ENCODE measurements around the gene PCMTD2.

Gene PCMTD2

DNA sequence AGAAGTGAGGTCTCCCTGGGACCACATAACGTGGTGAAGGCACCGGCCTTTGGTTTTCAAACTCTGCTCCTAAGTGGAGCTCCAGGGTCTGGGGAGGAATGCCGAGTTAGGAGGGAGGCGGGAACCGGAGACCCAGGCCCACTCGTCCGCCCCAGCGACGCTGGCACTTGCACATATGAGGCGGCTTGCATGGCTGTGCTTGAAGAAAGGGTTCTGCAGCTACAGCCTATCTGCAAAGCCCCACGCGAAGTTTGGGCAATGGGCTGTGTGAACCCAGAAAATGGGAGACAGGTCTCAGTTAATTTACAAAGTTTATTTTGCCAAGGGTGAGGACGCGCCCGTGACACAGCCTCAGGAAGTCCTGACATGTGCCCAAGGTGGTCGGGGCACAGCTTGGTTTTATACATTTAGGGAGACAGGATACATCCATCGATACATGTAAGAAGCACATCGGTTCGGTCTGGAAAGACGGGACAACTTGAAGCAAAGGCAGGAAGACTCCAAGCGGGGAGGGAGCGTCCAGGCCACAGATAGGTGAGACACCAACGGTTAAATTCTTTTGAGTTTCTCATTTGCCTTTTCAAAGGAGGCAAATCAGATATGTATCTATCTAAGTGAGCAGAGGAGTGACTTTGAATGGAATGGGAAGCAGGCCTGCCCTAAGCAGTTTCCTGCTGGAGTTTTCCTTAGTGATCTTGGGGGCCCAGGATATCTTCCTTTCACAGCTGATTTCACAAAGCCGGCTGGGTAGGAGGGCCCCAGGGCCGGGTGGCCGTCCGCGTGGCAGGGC, 782 bp upstream of the PCMTD2 start:
- TF ChIP-seq, protein P1, sequence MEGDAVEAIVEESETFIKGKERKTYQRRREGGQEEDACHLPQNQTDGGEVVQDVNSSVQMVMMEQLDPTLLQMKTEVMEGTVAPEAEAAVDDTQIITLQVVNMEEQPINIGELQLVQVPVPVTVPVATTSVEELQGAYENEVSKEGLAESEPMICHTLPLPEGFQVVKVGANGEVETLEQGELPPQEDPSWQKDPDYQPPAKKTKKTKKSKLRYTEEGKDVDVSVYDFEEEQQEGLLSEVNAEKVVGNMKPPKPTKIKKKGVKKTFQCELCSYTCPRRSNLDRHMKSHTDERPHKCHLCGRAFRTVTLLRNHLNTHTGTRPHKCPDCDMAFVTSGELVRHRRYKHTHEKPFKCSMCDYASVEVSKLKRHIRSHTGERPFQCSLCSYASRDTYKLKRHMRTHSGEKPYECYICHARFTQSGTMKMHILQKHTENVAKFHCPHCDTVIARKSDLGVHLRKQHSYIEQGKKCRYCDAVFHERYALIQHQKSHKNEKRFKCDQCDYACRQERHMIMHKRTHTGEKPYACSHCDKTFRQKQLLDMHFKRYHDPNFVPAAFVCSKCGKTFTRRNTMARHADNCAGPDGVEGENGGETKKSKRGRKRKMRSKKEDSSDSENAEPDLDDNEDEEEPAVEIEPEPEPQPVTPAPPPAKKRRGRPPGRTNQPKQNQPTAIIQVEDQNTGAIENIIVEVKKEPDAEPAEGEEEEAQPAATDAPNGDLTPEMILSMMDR (IDR thresholded peaks at IDR 0.05): no peak
- TF ChIP-seq ZFX (IDR thresholded peaks at IDR 0.05; ENCODE audit: borderline replicate concordance): no peak
- H3K27ac ChIP-seq: peak overlapping the region; percentile 34

DNA sequence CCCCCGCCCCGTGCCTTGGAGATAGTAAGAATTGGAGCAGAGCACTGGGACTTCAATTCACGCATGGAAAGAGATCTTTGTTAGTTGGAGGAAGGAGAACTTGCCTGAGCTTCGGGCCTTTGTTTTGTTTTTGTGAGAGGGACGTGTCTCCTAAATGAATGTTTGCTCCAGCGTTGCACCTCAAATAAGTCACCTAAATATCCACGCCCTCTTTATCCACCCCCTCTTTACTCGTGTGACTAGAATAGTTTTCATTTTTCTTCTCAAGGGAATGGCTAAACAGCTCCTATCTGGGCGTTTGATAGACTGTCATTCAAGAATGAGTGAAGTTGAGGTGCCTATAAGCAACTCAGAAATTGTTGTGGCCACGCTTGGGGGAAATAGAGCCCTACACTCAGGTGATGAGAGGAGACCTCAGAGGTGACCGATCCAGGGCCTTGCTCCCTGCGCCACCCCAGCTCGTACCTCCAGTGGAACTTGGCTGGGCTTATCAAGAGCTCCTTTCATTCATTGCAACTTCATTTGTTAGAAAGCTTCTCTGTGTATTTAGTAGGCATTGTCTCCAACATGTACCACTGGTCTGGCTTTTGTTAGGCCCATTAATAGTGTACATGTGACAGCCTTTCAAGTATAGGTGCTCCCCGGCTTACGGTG, 861 bp downstream of the PCMTD2 start:
- H3K27ac ChIP-seq: peak overlapping the region; percentile 34
- TF ChIP-seq, protein P1 (IDR thresholded peaks at IDR 0.05): no peak
- no peak for TF ChIP-seq ZFX (IDR thresholded peaks at IDR 0.05; ENCODE audit: borderline replicate concordance)

DNA sequence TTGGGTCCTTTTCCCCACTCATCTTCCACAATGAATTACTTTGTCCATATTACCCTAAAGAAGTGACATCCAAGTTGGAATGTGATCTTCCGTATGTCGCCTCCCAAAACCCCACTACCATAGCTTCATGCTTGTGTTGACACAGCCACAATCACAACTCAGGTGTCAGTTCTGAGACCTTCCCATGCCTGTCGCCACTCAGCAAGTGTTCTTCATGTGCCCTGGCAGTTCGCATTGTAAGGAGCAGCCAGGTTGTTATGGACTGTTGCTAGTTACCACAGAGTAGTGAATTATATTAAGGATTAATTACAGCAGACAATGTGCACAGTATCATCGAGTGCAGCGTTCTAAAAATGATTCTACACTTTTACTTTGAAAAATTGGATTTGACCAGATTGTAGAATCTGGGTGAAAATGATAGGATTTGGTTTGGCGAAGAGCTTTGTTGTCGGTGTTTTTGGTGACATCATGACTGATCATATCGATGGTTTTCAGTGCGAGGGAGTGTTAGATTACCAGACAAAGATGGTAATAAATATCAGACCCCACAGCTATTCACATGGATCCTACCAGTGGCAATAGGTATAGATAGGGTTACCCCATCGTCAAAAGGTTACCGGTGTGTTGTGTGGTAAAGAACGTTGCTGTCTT, 1.7 kb downstream of the PCMTD2 start:
- no peak for TF ChIP-seq ZFX (IDR thresholded peaks at IDR 0.05; ENCODE audit: borderline replicate concordance)
- TF ChIP-seq, protein P1 (IDR thresholded peaks at IDR 0.05): no peak
- no peak overlapping the region for H3K27ac ChIP-seq

DNA sequence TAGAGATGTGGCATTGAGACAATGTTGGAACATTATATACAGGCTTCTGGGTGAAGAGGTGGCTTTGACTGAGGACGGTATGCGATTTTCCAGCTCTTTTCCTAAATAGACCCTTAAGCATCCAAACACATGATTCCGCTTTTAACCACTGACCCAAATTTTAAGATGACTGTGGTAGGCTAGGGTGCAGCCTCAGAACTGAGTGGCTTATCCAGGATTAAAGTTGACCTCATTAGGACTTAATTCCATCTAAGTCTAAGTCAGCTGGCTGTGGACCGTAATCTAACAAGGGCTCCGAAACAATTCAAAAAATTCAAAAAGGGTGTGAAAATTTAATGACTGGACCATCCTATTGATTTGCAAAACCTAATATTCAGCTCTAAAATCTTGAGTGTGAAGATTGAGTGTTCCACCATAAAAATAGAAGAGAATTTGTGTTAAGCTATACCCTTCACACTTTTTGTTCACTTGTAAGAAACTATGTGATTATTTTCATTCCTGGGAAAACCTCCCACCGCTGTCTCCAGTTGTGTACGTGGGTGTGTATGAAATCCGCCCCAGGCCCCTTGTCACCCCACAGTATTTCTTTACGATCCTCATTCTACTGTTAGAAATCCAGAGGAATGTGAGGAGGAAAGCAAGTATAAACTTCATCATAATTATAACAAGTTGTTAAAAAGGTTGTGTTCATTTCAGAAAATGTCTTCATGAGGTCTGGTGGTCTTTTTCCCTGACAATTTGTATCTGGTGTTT, 2.7 kb downstream of the PCMTD2 start:
- no peak overlapping the region for H3K27ac ChIP-seq
- TF ChIP-seq ZFX (IDR thresholded peaks at IDR 0.05; ENCODE audit: borderline replicate concordance): no peak
- TF ChIP-seq, protein P1 (IDR thresholded peaks at IDR 0.05): no peak

DNA sequence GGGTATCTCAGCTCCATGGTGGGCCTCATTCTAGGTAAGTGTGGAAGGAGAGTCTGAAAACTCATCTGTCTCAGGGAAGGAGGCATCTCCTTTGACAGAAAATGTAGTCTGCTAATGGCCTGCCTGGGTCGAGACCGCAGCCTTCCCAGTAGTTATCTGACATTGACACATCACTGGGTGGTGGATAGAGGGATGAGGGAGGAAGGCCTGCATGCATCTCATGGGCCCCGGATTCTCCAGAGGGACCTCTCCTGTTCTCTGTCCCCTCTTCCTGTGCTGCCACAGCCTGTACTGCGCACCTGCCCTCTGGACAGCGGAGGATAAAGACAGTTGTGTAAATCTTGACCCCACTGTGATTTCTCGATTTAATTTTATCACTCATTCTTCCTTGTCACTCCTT, 4.7 kb downstream of the PCMTD2 start:
- no peak for TF ChIP-seq ZFX (IDR thresholded peaks at IDR 0.05; ENCODE audit: borderline replicate concordance)
- TF ChIP-seq, protein P1 (IDR thresholded peaks at IDR 0.05): no peak
- H3K27ac ChIP-seq: no peak overlapping the region

DNA sequence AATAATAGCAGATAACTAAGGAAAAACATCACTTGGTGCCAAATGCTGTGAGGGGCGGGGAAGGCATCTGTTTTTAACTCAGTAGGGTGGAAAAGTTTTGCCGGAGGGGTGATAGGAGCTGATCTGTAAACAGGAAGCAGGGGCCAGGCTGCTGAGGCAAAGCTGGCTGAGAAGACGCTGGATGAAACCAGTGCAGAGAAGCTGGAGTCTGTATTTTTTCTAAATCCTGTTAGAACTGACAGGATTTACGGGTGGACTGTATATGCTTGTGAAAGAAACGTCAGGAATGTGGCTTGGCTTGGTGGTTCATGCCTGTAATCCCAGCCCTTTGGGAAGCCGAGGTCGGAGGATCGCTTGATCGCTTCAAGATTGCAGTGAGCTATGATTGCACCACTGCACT, 5.6 kb downstream of the PCMTD2 start:
- TF ChIP-seq, protein P1 (IDR thresholded peaks at IDR 0.05): no peak
- TF ChIP-seq ZFX (IDR thresholded peaks at IDR 0.05; ENCODE audit: borderline replicate concordance): no peak
- no peak overlapping the region for H3K27ac ChIP-seq
